ENCODE measurements around the gene UTP25. TPM values are rescaled to one million over a fixed set of nuclear protein-coding genes. Genes with fewer than 3 reads are reported as not detected.

Gene UTP25
- total and polyA plus RNA-seq, 2 of the 4 experiments (the other 2 are of a cell fraction): 7.1 to 17.4 TPM

- H2AK9ac ChIP-seq (replicated peaks; ENCODE audit: low read depth, low read length, poor library complexity): no peak overlapping the region
- no peak overlapping the region for H3K14ac ChIP-seq (replicated peaks; ENCODE audit: low read depth, low read length)
- intact Hi-C loops (cut with micrococcal nuclease) (no loop called here), dilution Hi-C loops (cut with HindIII; ENCODE audit: low sequenced_read_pairs, unreplicated experiment) (no loop called here), in situ Hi-C loops (cut with MboI; ENCODE audit: low sequenced_read_pairs) (loop anchor here (25.0 kb wide), 1 partner anchor 458 kb away; no protein-coding TSS in a partner anchor)
- H2AK5ac ChIP-seq (ENCODE audit: low read depth, low read length): no peak overlapping the region
- H2AFZ ChIP-seq (replicated peaks; ENCODE audit: low read length, poor library complexity): no peak overlapping the region
- ChIA-PET POLR2A (ENCODE audit: unreplicated experiment) (no interaction called here), CTCF (interaction anchor here (0.6 to 0.8 kb wide), 2 partner anchors 135 to 1469 kb away, joined by 3 read pairs; no protein-coding TSS in a partner anchor)
- ATAC-seq (ENCODE audit: low read depth) (no peak), DNase-seq (no peak)
- no peak overlapping the region for H2BK20ac ChIP-seq (ENCODE audit: low read depth, low read length)
- H3K23ac ChIP-seq (ENCODE audit: low read depth, low read length): no peak overlapping the region
- no peak overlapping the region for H3K4ac ChIP-seq (ENCODE audit: low read depth, low read length)
- H3K36me3 ChIP-seq (ENCODE audit: control insufficient read depth, insufficient read depth, low read length): peaks cover 19% of the 10 kb centered on the region
- no peak overlapping the region for H4K5ac ChIP-seq (ENCODE audit: low read depth, low read length)
- H3K9me3 ChIP-seq (ENCODE audit: control insufficient read depth, insufficient read depth, low read length): no peaks in the 10 kb centered on the region
- H4K8ac ChIP-seq (ENCODE audit: low read depth in 2 of 2, low read length in 2 of 2): no peak overlapping the region
- peaks cover 5% of the 10 kb centered on the region; the same call in 1 of the 2 replicates for H3K9me1 ChIP-seq (ENCODE audit: insufficient read depth, low read length)
- TF ChIP-seq CHD1 (IDR thresholded peaks at IDR 0.05; ENCODE audit: low read depth, low read length): no peak
- no peak for TF ChIP-seq MAFK (IDR thresholded peaks at IDR 0.05; ENCODE audit: low read depth, low read length)
- TF ChIP-seq CTCF (conservative IDR thresholded peaks at IDR 0.05; ENCODE audit: low read depth, low read length): no peak
- TF ChIP-seq RAD21 (IDR thresholded peaks at IDR 0.05; ENCODE audit: low read length): no peak
- H2BK15ac ChIP-seq (ENCODE audit: low read depth, low read length): no peak overlapping the region
- no peaks in the 10 kb centered on the region for H3K4me1 ChIP-seq (ENCODE audit: control insufficient read depth, insufficient read depth, low read length)
- no peak overlapping the region for H3K18ac ChIP-seq (ENCODE audit: low read depth, low read length)
- H4K20me1 ChIP-seq (ENCODE audit: insufficient read depth, low read length): no peaks in the 10 kb centered on the region
- H3K9ac ChIP-seq (ENCODE audit: low read depth, low read length): no peak overlapping the region
- H2BK5ac ChIP-seq (ENCODE audit: low read depth, low read length, poor library complexity, severe bottlenecking): no peak overlapping the region
- H3K79me1 ChIP-seq (ENCODE audit: low read depth in 1 of 2, low read length in 2 of 2): peaks cover 6 to 22% of the 10 kb centered on the region in 2 experiments; a peak in 3 of 4 replicates
- H3K4me2 ChIP-seq (ENCODE audit: low read depth, low read length): no peak overlapping the region
- H3K27ac ChIP-seq (ENCODE audit: insufficient read depth, low read length): no peak overlapping the region
- no CpG with 5 or more reads among the region's 3 CpGs for WGBS, 2 experiments (ENCODE audit: extremely low coverage in 2 of 2, insufficient read length in 1 of 2)
- H3K27me3 ChIP-seq (ENCODE audit: control insufficient read depth, insufficient read depth, low read length): no peaks in the 10 kb centered on the region
- no peak overlapping the region for H3K56ac ChIP-seq (ENCODE audit: extremely low read depth, insufficient read depth, low read length)
- no TSS peak for BruUV-seq (replicated peaks)
- no peak overlapping the region for H4K91ac ChIP-seq (ENCODE audit: insufficient read depth, low read depth, low read length)
- H3K4me3 ChIP-seq (ENCODE audit: insufficient read depth, low read depth, low read length): no peak overlapping the region
- no peak overlapping the region for H2BK120ac ChIP-seq (ENCODE audit: low read depth, low read length)
These were observed 26.4 kb downstream of the UTP25 start for GRCh38 chr1:209854196-209854595.
